Stomach (tissue), 9 donors: ENCODE measurements around the gene EEFSEC. TPM values are rescaled to one million over a fixed set of nuclear protein-coding genes. Genes with fewer than 3 reads are reported as not detected.
A peak's percentile ranks its signal among the peaks of the same experiment; 100 is the strongest.

Experiments used
- DNase-seq, 2 donors: peaks; one replicate each; pipeline versions ENCODE4 v3.0.0 to v3.0.0-alpha.2; 2013 to 2019
- H3K27ac ChIP-seq, 5 donors: fragments of 200-600 bp in 4 of 5; sonication (generic) in 4 of 5; one replicate each; pipeline ENCODE4 v1.5.1; 2013 to 2019; ENCODE audit warnings: mild to moderate bottlenecking in 1 of 5, moderate library complexity in 1 of 5
- H3K27me3 ChIP-seq, 3 donors: fragments of 200-600 bp; sonication (generic); one replicate each; pipeline ENCODE4 v1.5.1; 2017 to 2019; ENCODE audit warnings: mixed run types in 1 of 3
- H3K36me3 ChIP-seq, 4 donors: fragments of 200-600 bp; sonication (generic); 1 replicate in 3 of 4; 2 replicates in 1 of 4; pipeline ENCODE4 v1.5.1; 2016 to 2019
- H3K4me1 ChIP-seq, 4 donors: fragments of 200-600 bp; sonication (generic); one replicate each; pipeline ENCODE4 v1.5.1; 2016 to 2019
- H3K4me3 ChIP-seq, 4 donors: fragments of 200-600 bp; sonication (generic) in 3 of 4; one replicate each; pipeline ENCODE4 v1.5.1; 2016 to 2019; ENCODE audit warnings: mild to moderate bottlenecking in 1 of 4
- H3K9me3 ChIP-seq, 4 donors: fragments of 200-600 bp; sonication (generic); one replicate each; pipeline ENCODE4 v1.5.1; 2016 to 2019
- EP300 ChIP-seq: sonication (generic); formaldehyde crosslinking; IDR thresholded peaks from one replicate; pipeline ENCODE4 v1.6.1; 2017; ENCODE audit warnings: antibody characterized with exemption
- POLR2A ChIP-seq, 4 donors: fragments of 450-650 bp; IDR thresholded peaks; one replicate each; pipeline ENCODE4 v1.6.1; 2016; ENCODE audit warnings: antibody characterized with exemption in 4 of 4, control low read depth in 2 of 4, mild to moderate bottlenecking in 1 of 4, moderate library complexity in 1 of 4
- POLR2AphosphoS5 ChIP-seq, 3 donors: sonication (generic); formaldehyde crosslinking; IDR thresholded peaks; one replicate each; pipeline ENCODE4 v1.6.1; 2016; ENCODE audit warnings: antibody characterized with exemption in 3 of 3
- WGBS, 5 donors: extraction: QIAGEN DNeasy Blood & Tissue Kit in 3 of 5; methylation state at CpG; one replicate each; pipeline versions ENCODE4 v1.1.5 to v1.1.7; 2013 to 2018; 5-methylcytosine and 5-hydroxymethylcytosine counted together
- intact Hi-C: fragments of 100-400 bp; cut with DNase I; formaldehyde crosslinking; loops from one replicate; pipeline ENCODE4 v1.15.1; 2023; ENCODE audit warnings: low total_unique reads
- polyA plus RNA-seq, 3 donors: library from polyadenylated mRNA; stranded (reverse); fragments of 200-250 nt; gene quantifications; one replicate each; pipeline ENCODE4 v1.2.3, GENCODE V29; 2013
- total RNA-seq, 5 donors: library from RNA; depleted of rRNA; stranded (reverse); fragments of >200 nt; gene quantifications; one replicate each; pipeline versions ENCODE4 v1.1.0 to v1.2.3, GENCODE V29; 2014 to 2016
- TF ChIP-seq, protein P1 (sequence below), 7 experiments: fragments of 450-650 bp in 4 of 7; fragments of 200-600 bp in 3 of 7; sonication (generic) in 3 of 7; IDR thresholded peaks; one replicate each; pipeline ENCODE4 v1.5.1; 2016 to 2019; ENCODE audit warnings: antibody characterized with exemption in 7 of 7, control low read depth in 2 of 7, mild to moderate bottlenecking in 1 of 7
- donor health status: healthy with polysubstance abuse.
- donor health status: Bipolar disorder and iron deficiency.
- donor health status: healthy.

The EEFSEC gene
- total and polyA plus RNA-seq, 8 donors = 5.0 to 39.1 (median 13.2) TPM

DNA sequence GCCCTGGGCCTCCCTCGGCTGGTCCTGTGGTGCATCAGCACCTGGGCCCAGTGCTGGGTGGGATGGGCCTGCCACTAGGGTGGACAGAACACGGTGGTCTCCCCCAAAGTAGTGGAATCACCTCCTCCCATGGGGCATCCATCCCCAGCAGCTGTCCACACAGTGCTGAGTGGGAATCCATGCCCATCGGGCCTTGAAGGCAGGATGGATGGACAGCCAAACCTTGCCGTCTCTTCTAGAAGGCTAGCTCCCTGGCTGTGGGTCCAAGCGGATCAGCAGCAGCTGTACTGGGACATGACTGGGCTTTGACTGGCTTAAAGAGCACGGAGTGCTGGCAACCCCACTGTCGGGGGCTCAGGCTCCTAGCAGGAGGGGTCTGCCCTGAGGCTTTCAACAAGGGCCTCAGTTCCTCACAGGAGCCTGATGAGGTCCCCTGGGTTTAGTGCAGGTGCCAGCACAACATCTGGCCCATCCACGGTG lies 189.5 kb downstream of the EEFSEC start:
- Histone ChIP-seq H3K4me1 (peaks cover 4 to 14% (median 10%) of the 10 kb centered on the region in 4 donors), H3K27me3 (no peaks in the 10 kb centered on the region), H3K4me3 (no peak overlapping the region), H3K27ac (no peak overlapping the region), H3K36me3 (peaks cover 11 to 29% (median 19%) of the 10 kb centered on the region in 4 donors), H3K9me3 (no peaks in the 10 kb centered on the region)
- 96 to 97% (median 96%) methylated on average over 7 to 8 of the region's 8 CpGs for WGBS, 5 donors
- no peak for DNase-seq
- intact Hi-C loops = no loop called here
- TF ChIP-seq POLR2AphosphoS5 (IDR thresholded peaks at IDR 0.05) (no peak), EP300 (no peak), POLR2A (IDR thresholded peaks at IDR 0.05) (no peak)
- TF ChIP-seq, protein P1, sequence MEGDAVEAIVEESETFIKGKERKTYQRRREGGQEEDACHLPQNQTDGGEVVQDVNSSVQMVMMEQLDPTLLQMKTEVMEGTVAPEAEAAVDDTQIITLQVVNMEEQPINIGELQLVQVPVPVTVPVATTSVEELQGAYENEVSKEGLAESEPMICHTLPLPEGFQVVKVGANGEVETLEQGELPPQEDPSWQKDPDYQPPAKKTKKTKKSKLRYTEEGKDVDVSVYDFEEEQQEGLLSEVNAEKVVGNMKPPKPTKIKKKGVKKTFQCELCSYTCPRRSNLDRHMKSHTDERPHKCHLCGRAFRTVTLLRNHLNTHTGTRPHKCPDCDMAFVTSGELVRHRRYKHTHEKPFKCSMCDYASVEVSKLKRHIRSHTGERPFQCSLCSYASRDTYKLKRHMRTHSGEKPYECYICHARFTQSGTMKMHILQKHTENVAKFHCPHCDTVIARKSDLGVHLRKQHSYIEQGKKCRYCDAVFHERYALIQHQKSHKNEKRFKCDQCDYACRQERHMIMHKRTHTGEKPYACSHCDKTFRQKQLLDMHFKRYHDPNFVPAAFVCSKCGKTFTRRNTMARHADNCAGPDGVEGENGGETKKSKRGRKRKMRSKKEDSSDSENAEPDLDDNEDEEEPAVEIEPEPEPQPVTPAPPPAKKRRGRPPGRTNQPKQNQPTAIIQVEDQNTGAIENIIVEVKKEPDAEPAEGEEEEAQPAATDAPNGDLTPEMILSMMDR (IDR thresholded peaks at IDR 0.05) = no peak

GRCh38 chr3:128343287-128344051 lies 190.2 kb downstream of the EEFSEC start:
- Histone ChIP-seq H3K36me3 (peaks cover 11 to 25% (median 18%) of the 10 kb centered on the region in 4 donors), H3K9me3 (no peaks in the 10 kb centered on the region), H3K27me3 (no peaks in the 10 kb centered on the region), H3K4me1 (peaks cover 4 to 19% (median 14%) of the 10 kb centered on the region in 4 donors), H3K4me3 (no peak overlapping the region), H3K27ac (peak overlapping the region in 2 of 5 donors; percentile 22 to 54)
- WGBS, 5 donors = 56 to 63% (median 62%) methylated on average over 5 to 6 of the region's 6 CpGs
- intact Hi-C loops = no loop called here
- DNase-seq = peak; percentile 47 to 89
- TF ChIP-seq POLR2A (IDR thresholded peaks at IDR 0.05) (no peak), POLR2AphosphoS5 (IDR thresholded peaks at IDR 0.05) (peak in 1 of 3 donors; percentile 40), EP300 (no peak)
- TF ChIP-seq, protein P1 (IDR thresholded peaks at IDR 0.05) = no peak

DNA sequence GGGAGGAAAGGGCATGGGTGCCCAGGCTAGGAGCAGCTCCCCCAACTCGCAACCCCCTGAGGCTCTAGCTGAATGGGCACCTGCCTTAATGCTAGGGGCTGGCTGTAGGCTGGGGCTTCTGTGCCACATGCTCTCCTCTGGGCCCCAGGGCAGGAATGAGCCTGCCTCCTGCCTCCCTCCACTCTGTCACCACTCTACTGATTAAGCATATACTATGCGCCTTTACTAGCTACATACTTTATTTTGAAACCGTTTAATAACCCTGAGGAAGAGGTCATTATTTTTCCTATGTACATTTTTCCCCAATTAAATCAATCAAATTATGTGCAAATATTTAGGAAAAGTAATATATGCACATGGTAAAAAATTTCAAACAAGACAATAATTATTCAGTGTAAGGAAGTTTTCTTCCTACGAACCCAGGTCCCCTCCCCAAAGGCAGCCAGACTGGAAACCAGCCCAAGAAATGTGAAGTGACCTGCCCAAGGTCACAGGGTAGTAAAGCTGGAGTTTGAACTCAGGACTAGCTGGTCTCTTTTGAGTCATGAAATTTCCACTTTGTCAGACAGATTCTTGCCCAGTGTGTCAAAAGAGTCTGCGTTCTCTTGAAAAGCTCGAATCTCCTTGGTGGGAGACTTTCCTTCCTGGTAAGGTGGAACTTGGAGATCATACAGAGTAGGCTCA lies 190.9 kb downstream of the EEFSEC start:
- TF ChIP-seq POLR2AphosphoS5 (IDR thresholded peaks at IDR 0.05) (no peak), POLR2A (IDR thresholded peaks at IDR 0.05) (no peak), EP300 (no peak)
- TF ChIP-seq, protein P1 (IDR thresholded peaks at IDR 0.05) = no peak
- peak overlapping the region in 2 of 5 donors; percentile 22 to 54 for H3K27ac ChIP-seq
- H3K9me3 ChIP-seq = no peaks in the 10 kb centered on the region
- H3K27me3 ChIP-seq = no peaks in the 10 kb centered on the region
- intact Hi-C loops = no loop called here
- DNase-seq = no peak
- peaks cover 11 to 25% (median 18%) of the 10 kb centered on the region in 4 donors for H3K36me3 ChIP-seq
- no peak overlapping the region for H3K4me3 ChIP-seq
- H3K4me1 ChIP-seq = peaks cover 10 to 26% (median 19%) of the 10 kb centered on the region in 4 donors
- 90 to 94% (median 92%) methylated on average over 6 of the region's 6 CpGs for WGBS, 5 donors

- TF ChIP-seq POLR2A (IDR thresholded peaks at IDR 0.05) (no peak), POLR2AphosphoS5 (IDR thresholded peaks at IDR 0.05) (no peak), EP300 (no peak)
- TF ChIP-seq, protein P1 (IDR thresholded peaks at IDR 0.05) = no peak
- Histone ChIP-seq H3K4me3 (no peak overlapping the region), H3K36me3 (peaks cover 11 to 25% (median 18%) of the 10 kb centered on the region in 4 donors), H3K9me3 (no peaks in the 10 kb centered on the region), H3K27ac (no peak overlapping the region), H3K27me3 (no peaks in the 10 kb centered on the region), H3K4me1 (peaks cover 16 to 36% (median 29%) of the 10 kb centered on the region in 4 donors)
- intact Hi-C loops = no loop called here
- no peak for DNase-seq
- WGBS, 5 donors = 89 to 95% (median 94%) methylated on average over 4 of the region's 4 CpGs
These were observed 191.9 kb downstream of the EEFSEC start for GRCh38 chr3:128345196-128345595.
